ENCODE data around the gene S100A16.

S100A16 gene

DNA sequence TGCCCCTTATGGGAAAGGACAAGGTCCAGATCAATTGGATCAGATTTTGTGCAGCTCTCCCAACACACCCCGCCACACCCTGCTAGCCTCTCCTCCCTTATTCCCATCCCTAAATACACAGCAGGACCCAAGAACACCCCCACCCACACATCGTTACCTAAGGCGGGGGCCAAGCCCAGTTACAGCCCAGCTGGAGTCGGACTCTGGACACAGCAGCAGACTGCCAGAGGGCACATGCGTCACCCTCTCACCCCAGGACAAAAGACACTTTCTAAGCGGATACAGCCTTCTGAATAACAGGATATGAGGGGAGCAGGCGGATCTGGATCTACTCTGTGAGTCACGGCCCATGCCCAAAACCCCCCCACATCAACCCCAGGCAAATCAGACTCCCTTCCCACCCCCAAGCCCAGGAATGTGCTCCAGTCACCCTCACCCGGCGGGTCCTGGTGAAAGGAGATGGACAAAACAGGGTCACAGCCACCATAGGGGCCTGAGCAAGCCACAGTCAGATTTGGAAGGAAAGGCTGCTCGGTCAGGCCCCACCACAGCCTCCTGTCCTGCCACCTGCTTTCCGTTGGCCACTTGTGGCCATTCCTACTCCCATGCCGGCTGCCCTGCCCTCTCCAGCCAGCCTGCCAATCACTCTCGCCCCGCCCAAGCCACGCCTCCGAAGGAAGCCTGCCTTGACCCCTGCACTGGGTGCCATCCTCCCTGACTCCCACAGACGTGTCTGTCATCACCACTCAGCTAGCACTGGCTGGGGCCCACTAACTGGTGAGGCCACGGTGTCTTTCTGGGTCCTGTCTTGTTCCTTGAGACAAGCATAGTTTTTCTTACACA, 4.0 kb downstream of the S100A16 start:
- no peak for DNase-seq (ENCODE audit: low spot score)
- TF ChIP-seq, protein P1, sequence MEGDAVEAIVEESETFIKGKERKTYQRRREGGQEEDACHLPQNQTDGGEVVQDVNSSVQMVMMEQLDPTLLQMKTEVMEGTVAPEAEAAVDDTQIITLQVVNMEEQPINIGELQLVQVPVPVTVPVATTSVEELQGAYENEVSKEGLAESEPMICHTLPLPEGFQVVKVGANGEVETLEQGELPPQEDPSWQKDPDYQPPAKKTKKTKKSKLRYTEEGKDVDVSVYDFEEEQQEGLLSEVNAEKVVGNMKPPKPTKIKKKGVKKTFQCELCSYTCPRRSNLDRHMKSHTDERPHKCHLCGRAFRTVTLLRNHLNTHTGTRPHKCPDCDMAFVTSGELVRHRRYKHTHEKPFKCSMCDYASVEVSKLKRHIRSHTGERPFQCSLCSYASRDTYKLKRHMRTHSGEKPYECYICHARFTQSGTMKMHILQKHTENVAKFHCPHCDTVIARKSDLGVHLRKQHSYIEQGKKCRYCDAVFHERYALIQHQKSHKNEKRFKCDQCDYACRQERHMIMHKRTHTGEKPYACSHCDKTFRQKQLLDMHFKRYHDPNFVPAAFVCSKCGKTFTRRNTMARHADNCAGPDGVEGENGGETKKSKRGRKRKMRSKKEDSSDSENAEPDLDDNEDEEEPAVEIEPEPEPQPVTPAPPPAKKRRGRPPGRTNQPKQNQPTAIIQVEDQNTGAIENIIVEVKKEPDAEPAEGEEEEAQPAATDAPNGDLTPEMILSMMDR (IDR thresholded peaks at IDR 0.05; ENCODE audit: extremely low read depth, missing control alignments), result no peak

DNA sequence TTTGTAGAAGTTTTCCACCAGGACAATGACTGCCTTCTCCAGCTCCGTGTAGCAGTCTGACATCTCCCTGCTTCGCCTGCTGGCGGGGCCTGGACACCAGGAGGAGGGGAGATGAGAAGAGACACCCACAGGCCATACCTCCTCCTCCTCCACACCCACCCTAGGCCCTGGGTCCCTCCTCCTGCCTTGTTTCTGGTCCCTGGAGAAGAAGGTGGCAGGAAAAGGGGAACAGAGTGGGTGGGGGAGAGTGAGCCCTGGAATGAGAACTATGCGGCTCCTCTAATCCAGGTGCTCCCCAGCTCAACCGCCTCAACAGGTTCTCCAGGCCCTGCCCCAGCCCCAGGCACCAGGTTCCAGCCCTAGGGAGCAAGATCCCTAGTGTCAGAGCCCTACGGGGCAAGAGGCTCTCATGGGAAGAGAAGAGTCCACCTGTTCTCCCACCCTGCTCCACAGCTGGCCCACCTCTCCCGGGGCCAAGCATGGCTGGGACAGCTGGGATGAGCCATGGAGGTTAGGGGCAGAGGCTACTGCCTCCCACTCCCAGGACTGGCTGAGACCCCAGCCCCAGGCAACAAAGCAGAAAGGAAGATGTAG, 4.8 kb downstream of the S100A16 start:
- no peak for DNase-seq (ENCODE audit: low spot score)
- TF ChIP-seq, protein P1 (IDR thresholded peaks at IDR 0.05; ENCODE audit: extremely low read depth, missing control alignments), result no peak

DNA sequence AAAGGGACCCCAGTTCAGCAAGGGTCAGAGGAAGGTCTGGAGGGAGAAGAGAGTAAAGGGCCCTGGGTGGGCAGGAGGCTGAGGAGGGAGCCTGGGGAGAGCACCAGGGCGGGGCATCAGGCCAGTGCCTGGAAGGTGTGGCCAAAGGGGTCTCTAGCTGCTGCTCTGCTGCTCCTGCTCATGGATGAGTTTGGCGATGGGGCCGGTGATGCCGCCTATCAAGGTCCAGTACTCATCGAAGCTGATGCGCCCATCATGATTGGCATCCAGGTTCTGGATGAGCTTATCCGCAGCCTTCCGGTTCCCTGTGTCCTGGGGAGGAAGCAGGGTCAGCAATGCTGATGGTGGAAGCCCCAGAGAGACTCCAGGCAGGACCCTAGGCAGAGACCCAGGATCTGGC, 5.6 kb downstream of the S100A16 start:
- DNase-seq (ENCODE audit: low spot score), result no peak
- TF ChIP-seq, protein P1 (IDR thresholded peaks at IDR 0.05; ENCODE audit: extremely low read depth, missing control alignments), result no peak

DNA sequence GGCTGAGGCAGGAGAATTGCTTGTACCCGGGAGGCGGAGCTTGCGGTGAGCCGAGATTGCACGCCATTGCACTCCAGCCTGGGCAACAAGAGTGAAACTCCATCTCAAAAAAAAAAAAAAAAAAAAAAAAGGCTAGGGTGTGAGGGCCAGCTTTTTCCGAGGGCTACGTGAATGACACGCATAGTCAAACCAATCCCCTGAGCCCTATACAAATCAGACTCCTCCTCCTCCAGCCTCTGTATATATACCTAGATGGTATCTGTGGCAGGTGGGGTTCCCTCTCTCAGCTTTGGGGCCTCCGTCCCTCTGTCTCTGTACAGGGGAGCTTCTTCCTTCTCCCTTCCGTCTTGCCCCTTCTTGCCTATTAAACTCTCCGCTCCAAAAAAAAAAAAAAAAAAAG, 6.7 kb downstream of the S100A16 start:
- TF ChIP-seq, protein P1 (IDR thresholded peaks at IDR 0.05; ENCODE audit: extremely low read depth, missing control alignments), result no peak
- DNase-seq (ENCODE audit: low spot score), result no peak

DNA sequence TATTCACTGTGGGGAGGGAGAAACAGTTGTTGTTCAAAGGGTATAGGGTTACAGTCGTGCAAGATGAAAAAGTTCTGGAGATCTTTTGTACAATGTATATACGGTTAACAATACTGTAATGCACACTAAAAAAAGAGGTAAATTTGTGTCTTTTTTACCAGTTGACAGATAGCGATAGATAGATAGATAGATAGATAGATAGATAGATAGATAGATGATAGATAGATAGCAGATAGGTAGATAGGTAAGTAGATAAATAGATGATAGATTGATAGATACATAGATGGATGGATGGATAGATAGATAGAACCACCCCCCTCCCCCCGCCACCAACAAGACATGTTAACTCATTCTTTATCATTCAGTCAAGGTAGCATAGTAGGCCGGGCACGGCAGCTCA, 10.2 kb downstream of the S100A16 start:
- TF ChIP-seq, protein P1 (IDR thresholded peaks at IDR 0.05; ENCODE audit: extremely low read depth, missing control alignments), result no peak
- DNase-seq (ENCODE audit: low spot score), result no peak

DNA sequence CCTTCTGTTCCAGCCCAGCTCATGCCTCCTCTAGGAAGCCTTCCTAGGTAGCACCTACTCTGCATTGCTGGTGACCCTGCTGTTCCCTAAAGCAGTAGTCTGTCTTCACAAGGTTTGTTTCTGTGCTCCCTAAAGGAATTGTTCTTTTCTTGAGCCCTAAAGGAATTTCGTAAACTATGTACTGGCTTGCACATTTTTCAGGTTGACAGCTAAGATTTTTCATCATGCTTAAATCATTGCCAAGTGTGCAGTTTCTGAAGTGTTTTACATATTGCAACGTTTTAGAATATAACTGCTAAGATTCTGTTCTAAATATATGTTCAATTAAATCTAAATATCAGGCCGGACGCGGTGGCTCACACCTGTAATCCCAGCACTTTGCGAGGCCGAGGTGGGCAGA, 13.1 kb downstream of the S100A16 start:
- TF ChIP-seq, protein P1 (IDR thresholded peaks at IDR 0.05; ENCODE audit: extremely low read depth, missing control alignments), result no peak
- DNase-seq (ENCODE audit: low spot score), result no peak
